HL-60/S4 (cell line): ENCODE measurements around the gene PFDN1.

Experiments
- in situ Hi-C: fragments of 300-500 bp; cut with MboI; formaldehyde crosslinking; loops from 2 replicates; pipeline ENCODE4 v1.14.3; 2022; ENCODE audit warnings: low sequenced_read_pairs

PFDN1 gene

GRCh38 chr5:140261403-140262171, 41.3 kb downstream of the PFDN1 start:
- in situ Hi-C loops = no loop called here

- in situ Hi-C loops = no loop called here
Observed at GRCh38 chr5:140260089-140260656, 42.7 kb downstream of the PFDN1 start.

- in situ Hi-C loops = no loop called here
Observed at GRCh38 chr5:140259500-140259899, 43.4 kb downstream of the PFDN1 start.

DNA sequence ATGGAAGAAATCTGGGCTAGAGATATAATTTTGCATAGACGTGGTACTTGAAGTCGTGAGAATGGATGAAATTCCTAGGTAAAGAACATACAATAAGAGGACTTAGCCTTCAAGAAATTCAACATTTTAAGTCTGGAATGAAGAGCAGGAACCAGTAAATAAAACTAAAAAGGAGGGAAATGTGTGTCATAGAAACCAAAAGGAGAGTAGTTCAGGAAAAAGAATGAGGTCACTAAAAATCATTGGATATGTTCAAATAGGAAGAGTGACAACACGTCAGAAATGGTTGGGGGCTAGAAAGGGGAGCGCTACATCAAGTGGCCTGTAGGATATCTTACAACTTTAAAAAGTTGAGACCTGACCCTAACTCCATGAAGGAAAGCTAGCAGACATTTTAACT, 44.0 kb downstream of the PFDN1 start:
- in situ Hi-C loops = no loop called here

- in situ Hi-C loops = no loop called here
Observed at GRCh38 chr5:140258016-140258415, 44.9 kb downstream of the PFDN1 start.

GRCh38 chr5:140256726-140257125, 46.2 kb downstream of the PFDN1 start:
- in situ Hi-C loops = no loop called here

- in situ Hi-C loops = no loop called here
Observed at GRCh38 chr5:140255460-140256157, 47.3 kb downstream of the PFDN1 start.

DNA sequence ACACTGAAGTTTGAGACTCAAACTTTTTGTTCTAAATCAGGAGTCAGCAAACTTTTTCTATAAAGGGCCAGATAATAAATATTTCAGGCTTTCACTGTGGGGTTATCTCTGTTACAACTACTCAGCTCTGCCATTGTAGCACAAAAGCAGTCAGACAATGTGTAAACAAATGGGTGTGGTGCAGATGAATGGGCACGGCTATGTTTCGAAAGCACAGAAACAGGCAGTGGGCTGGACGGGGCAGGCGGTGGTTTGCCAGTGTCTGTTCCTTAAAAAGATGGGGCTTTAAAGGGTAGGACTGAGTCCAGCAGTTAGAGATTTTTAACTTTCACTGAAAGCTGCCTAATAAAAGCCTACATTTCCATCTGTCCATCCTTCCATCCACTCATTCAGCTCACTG, 48.9 kb downstream of the PFDN1 start:
- in situ Hi-C loops = no loop called here

DNA sequence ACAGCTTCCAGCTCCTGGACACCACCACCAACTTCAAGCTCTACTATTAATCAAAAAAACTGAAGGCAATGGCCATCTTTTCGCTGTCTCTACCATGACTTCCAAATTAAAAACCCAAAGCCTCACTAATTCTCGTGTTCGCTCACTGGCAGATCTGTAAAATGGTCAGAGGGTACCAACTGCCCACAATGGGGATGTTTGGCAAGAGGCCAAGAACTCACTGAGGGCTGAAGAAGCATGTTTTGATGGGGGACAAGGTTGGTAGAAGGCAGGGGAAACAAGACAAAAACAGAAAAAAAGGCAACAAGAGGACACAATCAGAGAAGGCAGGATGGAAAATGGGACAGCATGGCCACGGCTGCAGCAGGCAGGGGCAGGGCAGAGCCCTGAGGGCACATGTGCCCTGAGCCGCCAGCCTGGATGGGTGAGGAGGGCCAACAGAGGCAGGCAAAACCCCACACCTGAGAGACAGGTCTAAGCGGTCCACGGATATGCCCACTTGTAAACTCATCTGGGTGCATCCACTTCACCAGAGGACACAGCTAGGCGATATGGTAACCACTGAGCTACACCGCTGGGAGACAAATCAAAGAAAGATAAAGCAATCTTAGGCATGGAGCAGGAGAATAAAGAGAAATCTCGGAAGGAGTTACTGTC, 50.3 kb downstream of the PFDN1 start:
- in situ Hi-C loops = no loop called here

GRCh38 chr5:140251527-140251973, 51.4 kb downstream of the PFDN1 start:
- in situ Hi-C loops = no loop called here

GRCh38 chr5:140250386-140250785, 52.5 kb downstream of the PFDN1 start:
- in situ Hi-C loops = no loop called here

DNA sequence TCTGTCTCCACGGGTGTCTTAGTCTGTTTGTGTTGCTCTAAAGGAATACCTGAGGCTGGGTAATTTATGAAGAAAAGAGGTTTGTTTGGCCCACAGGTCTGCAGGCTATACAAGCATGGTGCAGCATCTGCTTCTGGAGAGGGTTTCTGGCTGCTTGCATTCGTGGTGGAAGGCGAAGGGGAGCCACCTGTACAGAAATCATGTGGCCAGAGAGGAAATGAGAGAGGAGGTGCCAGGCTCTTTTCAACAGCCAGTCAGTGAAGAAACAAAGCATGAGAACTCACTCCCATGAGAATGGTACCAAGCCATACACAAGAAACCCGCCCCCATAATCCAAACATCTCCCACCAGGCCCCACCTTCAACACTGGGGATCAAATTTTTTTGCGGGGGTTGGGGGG, 53.4 kb downstream of the PFDN1 start:
- in situ Hi-C loops = loop anchor here (10.0 kb wide), 1 partner anchor 465 kb away; no protein-coding TSS in a partner anchor

- in situ Hi-C loops = loop anchor here (10.0 kb wide), 1 partner anchor 466 kb away; no protein-coding TSS in a partner anchor
Observed at GRCh38 chr5:140248414-140248813, 54.5 kb downstream of the PFDN1 start.

DNA sequence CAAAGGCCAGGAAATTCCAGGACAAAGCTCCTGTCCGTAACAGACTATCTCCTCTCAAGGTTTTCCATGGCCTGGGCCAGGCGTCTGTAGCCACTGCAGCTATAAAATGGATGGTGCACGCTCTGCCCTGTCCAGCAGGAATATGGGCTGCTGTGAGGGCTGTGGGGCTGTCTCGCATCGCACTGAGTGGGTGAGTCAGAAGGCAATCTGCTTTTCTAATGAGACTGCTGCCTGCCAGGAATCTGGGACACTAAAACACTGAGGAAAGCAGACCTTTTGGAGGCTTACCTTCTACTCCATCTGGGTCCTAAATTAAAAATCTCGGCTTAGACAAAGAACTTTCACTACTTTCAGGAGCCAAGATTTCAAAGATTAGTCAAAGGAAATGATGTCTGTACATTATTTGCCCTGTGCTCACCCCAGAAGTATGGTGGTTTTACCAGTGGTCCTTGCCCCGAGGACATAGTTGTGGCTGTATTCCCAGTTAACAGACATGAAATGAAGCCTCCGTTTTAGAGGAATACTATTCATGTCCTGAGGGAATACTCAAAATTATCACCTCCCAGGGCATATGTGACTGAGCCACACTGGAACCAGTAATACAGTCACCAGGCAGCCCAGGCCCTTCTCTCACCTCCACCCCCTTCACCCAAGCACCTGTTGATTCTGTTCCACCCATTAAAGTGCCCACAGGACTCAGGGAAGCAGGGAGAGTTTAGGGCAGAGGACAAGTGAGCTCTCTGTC, 56.4 kb downstream of the PFDN1 start:
- in situ Hi-C loops = loop anchor here (10.0 kb wide), 1 partner anchor 468 kb away; no protein-coding TSS in a partner anchor

- in situ Hi-C loops = loop anchor here (10.0 kb wide), 1 partner anchor 469 kb away; no protein-coding TSS in a partner anchor
Observed at GRCh38 chr5:140245926-140246325, 57.0 kb downstream of the PFDN1 start.

DNA sequence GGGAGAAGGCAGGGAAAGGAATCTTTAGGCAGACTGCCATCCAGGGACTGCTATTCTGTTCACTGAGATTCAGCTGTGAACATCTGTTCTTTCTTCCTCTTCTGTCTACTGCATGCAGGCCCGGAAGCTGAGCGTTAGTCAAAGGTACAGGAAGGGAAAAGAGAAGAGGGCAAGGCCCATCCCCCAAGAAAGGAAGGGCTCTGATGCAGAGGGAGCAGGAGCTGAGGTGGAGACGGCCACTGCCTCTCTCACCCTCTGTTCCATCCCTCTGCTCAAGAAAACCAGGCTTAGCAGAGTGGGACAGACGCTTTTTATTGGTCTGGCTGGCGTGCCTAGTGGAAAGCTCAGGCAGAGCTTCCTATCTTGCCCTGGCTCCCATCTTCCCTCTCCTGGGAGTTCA, 57.6 kb downstream of the PFDN1 start:
- in situ Hi-C loops = loop anchor here (10.0 kb wide), 1 partner anchor 469 kb away; no protein-coding TSS in a partner anchor

- in situ Hi-C loops = loop anchor here (5.0 to 10.0 kb wide), 2 partner anchors 113 to 470 kb away; no protein-coding TSS in a partner anchor
Observed at GRCh38 chr5:140244525-140245025, 58.3 kb downstream of the PFDN1 start.

- in situ Hi-C loops = loop anchor here (5.0 to 10.0 kb wide), 2 partner anchors 114 to 471 kb away; no protein-coding TSS in a partner anchor
Observed at GRCh38 chr5:140243706-140244250, 59.1 kb downstream of the PFDN1 start.

DNA sequence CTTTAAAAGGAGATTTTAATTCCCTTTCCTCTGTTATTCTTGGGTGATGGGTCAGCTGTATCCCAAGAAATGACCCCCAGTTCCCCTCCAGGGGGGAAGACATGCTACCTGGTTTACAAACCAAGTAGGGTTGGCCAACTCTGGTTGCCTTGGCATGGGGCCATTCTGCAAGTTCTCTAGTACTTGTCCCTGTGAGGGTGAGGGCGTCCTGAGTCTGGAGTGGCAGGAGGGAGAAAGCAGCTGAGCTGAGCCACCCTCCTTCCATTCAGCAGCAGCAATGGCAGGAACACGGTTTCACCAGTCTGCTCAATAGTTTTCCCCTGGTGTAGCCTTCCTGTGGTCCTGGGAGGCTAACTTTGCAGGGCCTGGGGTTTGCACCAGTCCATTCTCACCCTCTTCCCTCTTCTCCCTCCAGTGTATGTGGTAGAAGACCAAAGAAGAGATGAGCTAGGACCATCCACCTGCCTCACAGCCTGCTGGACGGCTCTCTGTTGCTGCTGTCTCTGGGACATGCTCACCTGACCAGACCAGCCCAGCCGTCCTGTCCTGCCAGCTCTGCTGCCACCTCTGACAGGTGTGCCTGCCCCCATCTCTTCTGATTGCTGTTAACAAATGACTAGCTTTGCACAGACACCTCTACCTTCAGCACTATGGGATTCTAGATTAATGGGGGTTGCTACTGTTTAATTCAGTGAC, 59.9 kb downstream of the PFDN1 start:
- in situ Hi-C loops = loop anchor here (5.0 to 10.0 kb wide), 2 partner anchors 114 to 472 kb away; no protein-coding TSS in a partner anchor
